Measurements from ENCODE around the gene PPM1L. TPM values are rescaled to one million over a fixed set of nuclear protein-coding genes. Genes with fewer than 3 reads are reported as not detected.

The PPM1L gene
- total RNA-seq, 1 experiment from 2014 or later, result 7.3 TPM

DNA sequence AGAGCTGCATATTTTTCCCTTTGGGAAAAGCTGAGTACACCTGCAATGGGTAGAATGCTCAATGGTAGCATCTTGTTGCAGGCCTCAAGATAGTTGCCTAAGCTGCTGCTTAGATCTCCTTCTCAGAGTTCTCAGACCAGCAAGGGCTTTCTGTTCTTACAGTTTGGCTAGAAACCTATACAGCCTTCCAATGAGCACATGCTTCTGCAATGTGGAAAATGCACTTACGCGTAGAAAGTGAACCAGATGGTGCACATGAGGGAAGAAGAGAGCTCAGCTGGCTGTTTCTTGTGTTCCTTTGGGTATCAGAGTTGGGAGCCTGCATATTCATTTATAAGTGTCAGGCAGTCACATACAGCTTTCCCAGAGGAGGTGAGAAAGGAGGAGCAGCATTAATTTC lies 212.7 kb downstream of the PPM1L start:
- H3K9me3 ChIP-seq (ENCODE audit: control insufficient read depth, low read depth, low read length), result no peaks in the 10 kb centered on the region
- Mint-ChIP-seq H3K9me3 (peaks cover 0 to 4% of the 10 kb centered on the region in 2 experiments; a peak in 2 of 5 replicates), H3K27me3 (ENCODE audit: low read depth) (no peaks in the 10 kb centered on the region), H3K4me1 (peaks cover 11 to 12% of the 10 kb centered on the region in 2 experiments), H3K27ac (0 out of 7 replicates have a peak overlapping the region, but pooled peaks of 1 of the 3 experiments have one; percentile 11), H3K36me3 (ENCODE audit: insufficient read depth in 1 of 3, low read depth in 3 of 3) (peaks cover 3 to 7% (median 4%) of the 10 kb centered on the region in 3 experiments; a peak in 5 of 7 replicates), H3K4me3 (no peak overlapping the region)
- no peak overlapping the region for H2BK120ac ChIP-seq (ENCODE audit: low read depth, low read length, poor library complexity, severe bottlenecking)
- no CpG with 5 or more reads among the region's 2 CpGs for WGBS (ENCODE audit: extremely low coverage, insufficient read length, low lambda C conversion rate)
- H3K23ac ChIP-seq (ENCODE audit: insufficient read length, low read depth, low read length), result no peak overlapping the region
- H3K79me1 ChIP-seq (ENCODE audit: insufficient read depth, low read depth, low read length, poor library complexity, severe bottlenecking), result no peaks in the 10 kb centered on the region
- H3K4me2 ChIP-seq (ENCODE audit: insufficient read depth, insufficient read length, low read length), result no peak overlapping the region
- H3K27me3 ChIP-seq (ENCODE audit: insufficient read depth, low read length), result no peaks in the 10 kb centered on the region
- H2BK12ac ChIP-seq (ENCODE audit: insufficient read length, low read depth, low read length), result no peak overlapping the region
- DNase-seq, result no peak
- no peak overlapping the region for H3K9ac ChIP-seq (ENCODE audit: extremely low read depth, insufficient read length, low read length)
- no peaks in the 10 kb centered on the region for H3K23me2 ChIP-seq (ENCODE audit: insufficient read length, low read depth, low read length, poor library complexity, severe bottlenecking)
- no peak overlapping the region for H4K5ac ChIP-seq (ENCODE audit: insufficient read length, low read depth, low read length)
- H3K14ac ChIP-seq (ENCODE audit: insufficient read depth, low read length), result no peak overlapping the region
- no peak overlapping the region for H2AK5ac ChIP-seq (ENCODE audit: insufficient read length, low read length)
- H4K8ac ChIP-seq (replicated peaks; ENCODE audit: insufficient read length, low read depth, low read length), result no peak overlapping the region
- H3K4me1 ChIP-seq (ENCODE audit: insufficient read depth, low read length), result peaks cover 5% of the 10 kb centered on the region; the same call in 1 of the 2 replicates
- H3K79me2 ChIP-seq (ENCODE audit: insufficient read depth, low read length), result no peaks in the 10 kb centered on the region
- H4K91ac ChIP-seq (ENCODE audit: insufficient read length, low read depth, low read length), result no peak overlapping the region
- no peak overlapping the region for H3K27ac ChIP-seq (ENCODE audit: insufficient read length, low read depth, low read length)
- H2BK15ac ChIP-seq (ENCODE audit: low read depth, low read length), result no peak overlapping the region
- H3K4ac ChIP-seq (ENCODE audit: low read depth, low read length), result no peak overlapping the region
- H4K20me1 ChIP-seq (ENCODE audit: control insufficient read depth, insufficient read depth, insufficient read length), result no peaks in the 10 kb centered on the region
- no peak overlapping the region for H3T11ph ChIP-seq (ENCODE audit: low read length)
- H2BK5ac ChIP-seq (ENCODE audit: insufficient read length, low read length), result no peak overlapping the region
- H3K18ac ChIP-seq (ENCODE audit: insufficient read length, low read depth, low read length), result no peak overlapping the region
- TF ChIP-seq, protein P1, sequence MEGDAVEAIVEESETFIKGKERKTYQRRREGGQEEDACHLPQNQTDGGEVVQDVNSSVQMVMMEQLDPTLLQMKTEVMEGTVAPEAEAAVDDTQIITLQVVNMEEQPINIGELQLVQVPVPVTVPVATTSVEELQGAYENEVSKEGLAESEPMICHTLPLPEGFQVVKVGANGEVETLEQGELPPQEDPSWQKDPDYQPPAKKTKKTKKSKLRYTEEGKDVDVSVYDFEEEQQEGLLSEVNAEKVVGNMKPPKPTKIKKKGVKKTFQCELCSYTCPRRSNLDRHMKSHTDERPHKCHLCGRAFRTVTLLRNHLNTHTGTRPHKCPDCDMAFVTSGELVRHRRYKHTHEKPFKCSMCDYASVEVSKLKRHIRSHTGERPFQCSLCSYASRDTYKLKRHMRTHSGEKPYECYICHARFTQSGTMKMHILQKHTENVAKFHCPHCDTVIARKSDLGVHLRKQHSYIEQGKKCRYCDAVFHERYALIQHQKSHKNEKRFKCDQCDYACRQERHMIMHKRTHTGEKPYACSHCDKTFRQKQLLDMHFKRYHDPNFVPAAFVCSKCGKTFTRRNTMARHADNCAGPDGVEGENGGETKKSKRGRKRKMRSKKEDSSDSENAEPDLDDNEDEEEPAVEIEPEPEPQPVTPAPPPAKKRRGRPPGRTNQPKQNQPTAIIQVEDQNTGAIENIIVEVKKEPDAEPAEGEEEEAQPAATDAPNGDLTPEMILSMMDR (conservative IDR thresholded peaks at IDR 0.05), result no peak
- no peak overlapping the region for H3K56ac ChIP-seq (ENCODE audit: insufficient read length, low read depth, low read length)
- H2AFZ ChIP-seq (ENCODE audit: low read length), result no peak overlapping the region
- no peak overlapping the region for H2BK20ac ChIP-seq (ENCODE audit: low read depth, low read length, poor library complexity, severe bottlenecking)
